NCI-H128 (cell line): ENCODE data around the gene C2orf15.
"Not testable (repeated sequence)": the region's sequence is repeated elsewhere in the genome, so short reads cannot be mapped to it uniquely, and the experiment has no call there.

Experiments
- DNase-seq: peaks from one replicate; lab custom pipeline; 2025; ENCODE audit not compliant: unreplicated experiment; lab: John Stamatoyannopoulos, UW

C2orf15 gene

GRCh38 chr2:99141110-99142108, at the start of gene C2orf15:
Gene C2orf15 (plus strand): TSS chr2:99141707. CDS start chr2:99150559, 8,852 bp downstream.
- DNase-seq = peak; percentile 99

GRCh38 chr2:99096728-99097127, 44.8 kb upstream of the C2orf15 start:
- no peak for DNase-seq

GRCh38 chr2:99101697-99102096, 39.8 kb upstream of the C2orf15 start:
- no peak for DNase-seq

GRCh38 chr2:99104006-99104405, 37.5 kb upstream of the C2orf15 start:
- DNase-seq = no peak

GRCh38 chr2:99106913-99107312, 34.6 kb upstream of the C2orf15 start:
- no peak for DNase-seq

GRCh38 chr2:99111236-99111635, 30.3 kb upstream of the C2orf15 start:
- no peak for DNase-seq

GRCh38 chr2:99111945-99112344, 29.6 kb upstream of the C2orf15 start:
- no peak for DNase-seq

GRCh38 chr2:99112617-99113016, 28.9 kb upstream of the C2orf15 start:
- no peak for DNase-seq

- DNase-seq = no peak
These were observed 13.5 kb upstream of the C2orf15 start for GRCh38 chr2:99127981-99128380.

GRCh38 chr2:99135044-99135556, 6.4 kb upstream of the C2orf15 start:
- DNase-seq = not testable (repeated sequence)

- DNase-seq = no peak
These were observed 2.5 kb upstream of the C2orf15 start for GRCh38 chr2:99139003-99139402.

GRCh38 chr2:99140056-99140859, 1.2 kb upstream of the C2orf15 start:
- DNase-seq = no peak

GRCh38 chr2:99140860-99141109, 722 bp upstream of the C2orf15 start:
- no peak for DNase-seq

- no peak for DNase-seq
These were observed 9.2 kb downstream of the C2orf15 start for GRCh38 chr2:99150706-99151105.

- DNase-seq = no peak
These were observed 10.8 kb downstream of the C2orf15 start for GRCh38 chr2:99152199-99152895.

GRCh38 chr2:99153921-99154604, 12.6 kb downstream of the C2orf15 start:
- DNase-seq = no peak

- peak; percentile 85 for DNase-seq
These were observed 13.4 kb downstream of the C2orf15 start, which contains the start of the genes LIPT1 and TSGA10 for GRCh38 chr2:99154643-99155536. Gene LIPT1 (plus strand): TSS chr2:99154967. CDS start chr2:99161958, 6,991 bp downstream. Gene TSGA10 (minus strand): TSS chr2:99154942. CDS start chr2:99109439, 45,503 bp downstream.

GRCh38 chr2:99156891-99157290, 15.4 kb downstream of the C2orf15 start:
- DNase-seq = no peak

GRCh38 chr2:99158599-99158998, 17.1 kb downstream of the C2orf15 start:
- no peak for DNase-seq
